NCI-H1048 (cell line): ENCODE results near the gene RBBP7.
A peak's percentile ranks its signal among the peaks of the same experiment; 100 is the strongest.

ENCODE experiments used
- DNase-seq: peaks from one replicate; lab custom pipeline; 2025; lab: John Stamatoyannopoulos, UW

The RBBP7 gene

GRCh38 chrX:16870095-16870861 is at the start of gene RBBP7:
RBBP7 (minus strand) TSS chrX:16870362; CDS start chrX:16870053, 309 bp downstream.
- DNase-seq, result peak; percentile 69

GRCh38 chrX:16918979-16919378 is 48.8 kb upstream of the RBBP7 start:
- no peak for DNase-seq

GRCh38 chrX:16917120-16917519 is 47.0 kb upstream of the RBBP7 start:
- DNase-seq, result no peak

GRCh38 chrX:16916561-16916960 is 46.4 kb upstream of the RBBP7 start:
- no peak for DNase-seq

- no peak for DNase-seq
Observed at GRCh38 chrX:16914058-16914457, 43.9 kb upstream of the RBBP7 start.

- DNase-seq, result no peak
Observed at GRCh38 chrX:16910376-16910775, 40.2 kb upstream of the RBBP7 start.

- no peak for DNase-seq
Observed at GRCh38 chrX:16903274-16904022, 33.3 kb upstream of the RBBP7 start.

- no peak for DNase-seq
Observed at GRCh38 chrX:16897445-16897844, 27.3 kb upstream of the RBBP7 start.

GRCh38 chrX:16892504-16893362 is 22.6 kb upstream of the RBBP7 start:
- peak; percentile 53 for DNase-seq

- no peak for DNase-seq
Observed at GRCh38 chrX:16885628-16886027, 15.5 kb upstream of the RBBP7 start.

GRCh38 chrX:16883487-16883804 is 13.3 kb upstream of the RBBP7 start:
- DNase-seq, result no peak

- peak; percentile 23 for DNase-seq
Observed at GRCh38 chrX:16882702-16883486, 12.7 kb upstream of the RBBP7 start.

- DNase-seq, result no peak
Observed at GRCh38 chrX:16882169-16882568, 12.0 kb upstream of the RBBP7 start.

- DNase-seq, result no peak
Observed at GRCh38 chrX:16876696-16877095, 6.5 kb upstream of the RBBP7 start.

GRCh38 chrX:16874458-16875095 is 4.4 kb upstream of the RBBP7 start:
- DNase-seq, result no peak

GRCh38 chrX:16873106-16873505 is 2.9 kb upstream of the RBBP7 start:
- DNase-seq, result no peak

- DNase-seq, result no peak
Observed at GRCh38 chrX:16870862-16871815, 977 bp upstream of the RBBP7 start.

GRCh38 chrX:16869393-16870094 is 618 bp downstream of the RBBP7 start:
- DNase-seq, result no peak

GRCh38 chrX:16868920-16869319 is 1.2 kb downstream of the RBBP7 start:
- DNase-seq, result no peak

- DNase-seq, result no peak
Observed at GRCh38 chrX:16867947-16868346, 2.2 kb downstream of the RBBP7 start.
